Measurements from ENCODE around the gene GOLPH3L.
A peak's percentile ranks its signal among the peaks of the same experiment; 100 is the strongest.
"Not testable (repeated sequence)": the region's sequence is repeated elsewhere in the genome, so short reads cannot be mapped to it uniquely, and the experiment has no call there.

Gene GOLPH3L

DNA sequence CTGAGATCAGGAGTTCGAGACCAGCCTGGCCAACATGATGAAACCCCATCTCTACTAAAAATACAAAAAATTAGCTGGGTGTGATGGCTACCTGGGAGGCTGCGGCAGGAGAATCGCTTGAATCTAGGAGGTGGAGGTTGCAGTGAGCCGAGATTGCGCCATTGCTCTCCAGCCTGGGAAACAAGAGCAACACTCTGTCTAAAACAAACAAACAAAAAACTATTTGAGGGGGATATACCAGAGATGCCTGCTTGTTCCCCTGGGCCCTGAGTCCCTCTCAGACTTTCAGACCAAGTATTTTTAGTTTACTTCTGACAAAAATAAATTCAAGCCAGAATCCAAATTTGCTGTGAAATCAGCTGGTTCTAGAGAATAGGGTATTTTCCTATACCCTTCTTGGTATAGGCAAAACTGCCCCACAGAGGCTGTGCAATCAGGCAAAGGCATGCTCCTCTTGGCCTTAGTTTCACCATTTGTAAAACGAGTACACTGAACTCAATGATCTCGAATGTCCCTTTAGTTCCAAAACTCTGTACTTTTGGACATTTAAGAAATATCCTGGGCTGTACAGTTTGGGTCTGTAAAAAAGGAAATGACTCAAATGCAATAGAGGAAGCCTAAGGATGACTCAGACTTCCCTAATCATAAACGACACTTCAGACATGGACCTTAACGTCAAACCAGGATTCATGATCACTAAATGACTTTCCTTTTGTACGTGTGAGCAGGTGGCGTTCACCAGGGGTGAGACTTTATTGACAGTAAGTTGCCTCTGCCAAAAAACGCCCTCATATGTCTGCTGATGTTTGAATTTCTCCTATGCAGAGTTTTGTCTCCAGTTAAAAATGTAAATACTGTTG is 83.7 kb downstream of the GOLPH3L start:
- DNase-seq = peak; percentile 87

DNA sequence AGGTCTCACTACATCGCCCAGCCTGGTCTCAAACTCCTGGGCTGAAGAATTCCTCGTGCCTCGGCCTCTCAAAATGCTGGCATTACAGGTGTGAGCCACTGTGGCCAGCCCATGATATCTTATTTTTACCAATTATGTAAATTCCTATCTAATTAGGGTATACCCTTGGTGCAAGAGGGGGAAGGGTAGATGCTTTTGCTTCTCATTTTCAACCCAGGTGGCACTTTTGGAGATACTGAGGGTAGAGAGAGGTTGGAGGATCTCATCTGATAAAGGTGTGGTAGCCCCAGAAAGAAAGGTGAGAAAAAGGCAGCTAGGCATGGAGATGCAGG is 85.0 kb downstream of the GOLPH3L start:
- no peak for DNase-seq

DNA sequence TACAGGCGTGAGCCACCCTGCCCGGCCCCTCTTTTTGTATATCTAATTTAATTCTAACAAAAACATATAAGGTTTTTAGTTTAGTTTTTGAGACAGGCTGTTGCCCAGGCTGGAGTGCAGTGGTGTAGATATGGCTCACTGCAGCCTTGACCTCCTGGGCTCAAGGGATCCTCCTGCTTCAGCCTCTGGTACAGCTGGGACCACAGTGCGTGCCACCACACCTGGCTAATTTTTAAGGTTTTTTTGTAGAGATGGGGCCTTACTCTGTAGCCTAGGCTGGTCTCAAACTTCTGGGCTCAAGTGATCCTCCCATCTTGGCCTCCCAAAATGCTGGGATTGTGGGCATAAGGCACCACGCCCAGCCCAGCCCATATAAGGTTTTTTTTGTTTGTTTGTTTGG is 86.4 kb downstream of the GOLPH3L start:
- no peak for DNase-seq

DNA sequence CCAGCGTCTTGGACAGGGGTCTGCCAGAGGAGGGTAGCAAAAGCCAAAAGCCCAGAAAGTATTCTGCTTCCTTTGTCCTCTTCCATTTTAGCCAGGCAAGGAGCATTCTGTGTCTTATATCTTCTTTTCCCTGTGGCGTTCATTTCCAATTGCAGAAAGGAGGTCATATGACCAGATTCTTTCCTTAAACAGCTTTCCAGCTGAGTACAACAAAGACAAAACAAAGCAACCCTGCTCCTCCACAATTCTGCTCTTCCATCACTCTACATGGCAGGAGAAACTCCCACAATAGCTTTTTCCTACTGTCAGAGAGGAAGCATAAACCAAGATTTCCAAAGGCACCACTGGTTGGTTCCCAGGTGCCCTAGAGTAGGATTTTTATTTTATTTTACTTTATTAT is 87.2 kb downstream of the GOLPH3L start:
- DNase-seq = no peak

DNA sequence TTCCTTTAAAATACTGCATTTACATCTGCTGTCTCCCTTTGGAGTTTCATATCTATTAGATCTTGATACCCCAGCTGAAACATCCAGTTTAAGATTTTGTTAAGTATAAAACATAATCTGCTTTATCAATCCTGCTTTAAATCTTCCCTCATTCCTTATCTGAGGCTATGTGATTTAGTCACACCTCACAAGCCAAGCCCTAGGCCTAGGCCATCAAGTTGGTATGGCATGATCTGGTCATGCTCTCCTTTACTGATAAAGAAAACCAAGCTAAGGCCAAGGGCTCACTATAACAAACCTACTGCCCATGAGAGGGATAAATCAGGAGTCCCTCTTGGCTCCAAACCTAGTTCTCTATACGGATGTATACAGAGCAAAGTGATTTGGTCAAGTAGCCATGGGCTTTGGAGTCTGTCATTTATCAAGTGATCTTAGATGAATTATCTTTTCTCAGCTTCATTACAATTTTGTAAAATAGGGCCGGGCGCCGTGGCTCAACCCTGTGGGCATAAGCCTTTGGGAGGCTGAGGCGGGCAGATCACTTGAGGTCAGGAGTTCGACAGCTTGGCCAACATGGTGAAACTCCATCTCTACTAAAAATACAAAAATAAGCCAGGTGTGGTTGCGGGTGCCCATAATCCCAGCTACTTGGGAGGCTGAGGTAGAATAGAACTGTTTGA is 90.4 kb downstream of the GOLPH3L start:
- no peak for DNase-seq

DNA sequence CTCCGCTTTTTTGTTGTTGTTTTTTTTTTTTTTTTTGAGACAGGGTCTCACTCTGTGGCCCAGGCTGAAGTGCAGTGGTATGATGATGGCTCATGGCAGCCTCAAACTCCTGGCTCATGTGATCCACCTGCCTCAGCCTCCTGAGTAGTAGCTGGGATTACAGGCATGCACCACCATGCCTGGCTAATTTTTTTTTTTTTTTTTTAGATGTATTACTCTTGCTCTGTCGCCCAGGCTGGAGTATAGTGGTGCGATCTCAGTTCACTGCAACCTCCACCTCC is 91.6 kb downstream of the GOLPH3L start:
- not testable (repeated sequence) for DNase-seq

DNA sequence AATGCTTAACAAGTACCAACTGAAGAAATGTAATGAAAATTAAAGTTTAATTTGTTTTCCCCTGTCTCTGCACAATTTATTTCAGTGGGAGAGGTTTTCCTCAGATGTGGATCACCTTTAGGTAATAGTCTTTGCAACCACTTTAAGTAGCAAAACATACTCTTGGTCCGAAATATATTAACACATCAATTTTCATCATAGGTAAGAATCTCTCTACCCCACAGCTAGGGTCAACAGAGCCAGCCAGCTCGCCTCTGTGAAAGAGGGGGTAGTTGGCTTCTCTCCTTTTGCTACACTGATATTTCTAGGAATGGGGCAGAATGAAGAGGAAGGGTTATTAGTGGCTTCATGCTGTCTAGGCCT is 92.7 kb downstream of the GOLPH3L start:
- DNase-seq = no peak

DNA sequence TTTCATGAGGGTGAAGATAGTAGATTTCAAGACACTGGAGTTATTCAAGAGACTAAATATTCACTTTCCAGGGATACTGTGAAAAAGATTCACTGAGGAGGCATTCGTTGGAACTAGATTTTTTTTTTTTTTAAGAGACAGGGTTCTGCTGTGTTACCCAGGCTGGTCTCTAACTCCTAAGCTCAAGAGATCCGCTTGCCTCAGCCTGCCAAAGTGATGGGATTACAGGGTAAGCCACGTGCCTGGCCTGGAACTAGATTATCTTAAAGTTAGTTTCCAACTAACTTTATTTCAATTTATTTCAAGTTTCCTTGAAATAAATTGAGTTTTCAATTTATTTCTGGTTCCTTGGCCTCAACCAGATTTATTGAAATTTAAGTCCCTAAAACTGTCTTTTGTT is 93.2 kb downstream of the GOLPH3L start:
- DNase-seq = no peak

DNA sequence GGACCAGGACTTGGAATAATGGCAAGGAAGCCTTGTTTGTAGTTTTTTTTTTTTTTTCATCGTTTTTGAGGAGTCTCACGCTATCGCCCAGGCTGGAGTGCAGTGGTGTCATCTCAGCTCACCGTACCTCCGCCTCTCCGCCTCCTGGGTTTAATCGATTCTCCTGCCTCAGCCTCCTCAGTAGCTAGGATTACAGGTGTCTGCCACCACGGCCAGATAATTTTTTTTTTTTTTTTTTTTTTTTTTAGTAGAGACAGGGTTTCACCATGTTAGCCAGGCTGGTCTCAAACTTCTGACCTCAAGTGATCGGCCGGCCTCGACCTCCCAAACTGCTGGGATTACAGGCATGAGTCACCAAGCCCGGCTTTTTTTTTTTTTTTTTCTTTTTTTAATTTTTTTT is 94.6 kb downstream of the GOLPH3L start:
- not testable (repeated sequence) for DNase-seq

DNA sequence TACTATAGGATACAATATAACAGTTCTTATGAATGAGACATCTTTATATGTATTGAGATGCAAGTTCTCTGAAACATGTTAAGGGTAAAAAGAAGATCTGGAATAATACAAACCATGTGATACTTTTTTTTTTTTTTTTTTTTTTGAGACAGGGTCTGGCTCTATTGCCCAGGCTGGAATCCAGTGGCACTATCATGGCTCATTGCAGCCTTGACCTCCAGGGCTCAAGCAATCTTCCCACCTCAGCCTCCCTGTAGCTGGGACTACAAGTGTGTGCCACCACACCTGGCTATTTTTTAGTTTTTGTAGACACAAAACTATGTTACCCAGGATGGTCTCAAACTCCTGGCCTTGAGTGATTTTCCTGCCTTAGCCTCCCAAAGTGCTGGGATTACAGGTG is 95.4 kb downstream of the GOLPH3L start:
- no peak for DNase-seq

DNA sequence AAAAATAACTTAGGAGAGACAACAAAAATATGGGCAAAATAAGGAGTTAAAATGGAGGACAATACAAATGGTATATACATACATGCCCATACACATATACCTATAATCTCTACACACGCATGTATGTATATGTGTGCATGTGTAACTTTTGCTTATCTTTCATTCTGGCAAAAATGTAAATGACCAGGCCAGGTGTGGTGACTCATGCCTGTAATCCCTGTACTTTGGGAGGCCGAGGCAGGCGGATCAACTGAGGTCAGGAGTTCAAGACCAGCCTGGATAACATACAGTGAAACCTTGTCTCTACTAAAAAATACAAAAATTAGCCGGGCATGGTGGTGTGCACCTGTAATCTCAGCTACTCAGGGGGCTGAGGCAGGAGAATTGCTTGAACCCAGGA is 98.6 kb downstream of the GOLPH3L start:
- not testable (repeated sequence) for DNase-seq

DNA sequence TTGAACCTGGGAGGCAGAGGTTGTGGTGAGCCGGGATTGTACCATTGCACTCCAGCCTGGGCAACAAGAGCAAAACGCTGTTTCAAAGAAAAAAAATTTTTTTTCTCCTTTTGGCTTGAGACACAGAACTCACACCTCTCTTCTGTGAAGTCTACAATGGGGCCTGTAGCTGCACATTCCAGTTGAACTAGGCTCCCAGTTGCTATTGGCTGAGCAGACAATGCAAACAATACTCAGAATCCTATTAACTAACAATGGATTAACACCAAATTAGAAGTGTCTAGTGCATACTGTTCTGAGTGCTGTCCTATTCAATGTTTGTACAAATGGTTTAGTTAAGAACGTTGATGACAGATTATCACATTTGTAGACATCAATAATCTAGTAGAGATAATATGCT is 100.0 kb downstream of the GOLPH3L start:
- DNase-seq = no peak

Measured in NCI-H1092 (cell line).